HepG2 (cell line): ENCODE results near the gene HEMK1. TPM values are rescaled to one million over a fixed set of nuclear protein-coding genes. Genes with fewer than 3 reads are reported as not detected.
A peak's percentile ranks its signal among the peaks of the same experiment; 100 is the strongest.

Source experiments
- CEBPZ ChIP-seq: IDR thresholded peaks from 2 replicates; pipeline ENCODE4 v1.6.1; 2012; ENCODE audit warnings: low read length, improper control_type of control experiment
- ELF4 ChIP-seq: sonication (generic); formaldehyde crosslinking; IDR thresholded peaks from 2 replicates; pipeline ENCODE4 v1.5.0; 2020; ENCODE audit warnings: missing genetic modification reagents, mild to moderate bottlenecking, moderate library complexity, borderline replicate concordance
- GMEB1 ChIP-seq: sonication (generic); formaldehyde crosslinking; IDR thresholded peaks from 2 replicates; pipeline ENCODE4 v1.5.1; 2020; ENCODE audit warnings: missing genetic modification reagents, mild to moderate bottlenecking, borderline replicate concordance
- HIC2 ChIP-seq: sonication (generic); formaldehyde crosslinking; IDR thresholded peaks from 2 replicates; pipeline ENCODE4 v1.9.0; 2022; ENCODE audit warnings: low read depth, missing genetic modification reagents
- NFIC ChIP-seq: IDR thresholded peaks from 2 replicates; pipeline ENCODE4 v1.6.1; 2012; ENCODE audit warnings: mild to moderate bottlenecking, low read length, inconsistent platforms
- RAD51 ChIP-seq: fragments of 450-650 bp; IDR thresholded peaks from 2 replicates; pipeline ENCODE4 v1.6.1; 2016; ENCODE audit warnings: borderline replicate concordance
- ZNF207 ChIP-seq: fragments of 450-650 bp; IDR thresholded peaks from 2 replicates; pipeline ENCODE4 v1.6.1; 2016; ENCODE audit warnings: antibody characterized with exemption, borderline replicate concordance
- ZNF749 ChIP-seq: sonication (generic); formaldehyde crosslinking; IDR thresholded peaks from 2 replicates; pipeline ENCODE4 v1.8.0; 2022; ENCODE audit warnings: mild to moderate bottlenecking, missing genetic modification reagents, moderate library complexity, borderline replicate concordance
- ZNF766 ChIP-seq: sonication (generic); formaldehyde crosslinking; IDR thresholded peaks from 2 replicates; pipeline ENCODE4 v1.5.0; 2020; ENCODE audit warnings: missing genetic modification reagents, borderline replicate concordance
- ZNF850 ChIP-seq: sonication (generic); formaldehyde crosslinking; conservative IDR thresholded peaks from 2 replicates; pipeline ENCODE4 v1.9.0; 2021; ENCODE audit warnings: mild to moderate bottlenecking, missing genetic modification reagents
- polyA plus RNA-seq, 8 experiments: library from polyadenylated mRNA; depleted of rRNA in 3 of 8; stranded (reverse) in 7 of 8; unstranded in 1 of 8; fragments of >200 nt; fragmentation: Illumina TruSeq in 4 of 8; extraction: Trizol in 4 of 8; gene quantifications; 2 replicates each; pipeline versions ENCODE4 v1.2.1 to v1.2.3, GENCODE V29; 2011 to 2016; ENCODE audit warnings: low read depth in 4 of 8, missing spikeins in 1 of 8, mixed read lengths in 1 of 8; ENCODE audit not compliant: insufficient read depth in 1 of 8
- total RNA-seq, 5 experiments: library from RNA; depleted of rRNA; stranded (reverse); fragments of >200 nt; fragmentation: Illumina TruSeq; extraction: Trizol; gene quantifications; 2 replicates each; pipeline ENCODE4 v1.2.3, GENCODE V29; 2016; ENCODE audit warnings: low read depth in 1 of 5
- TF ChIP-seq, protein P1 (sequence below): sonication (generic); formaldehyde crosslinking; IDR thresholded peaks from 2 replicates; pipeline ENCODE4 v1.5.0; 2020; ENCODE audit warnings: missing genetic modification reagents
- TF ChIP-seq, protein P2 (sequence below): sonication (generic); formaldehyde crosslinking; IDR thresholded peaks from 2 replicates; pipeline ENCODE4 v1.5.1; 2020; ENCODE audit warnings: mild to moderate bottlenecking, moderate library complexity, missing genetic modification reagents
- TF ChIP-seq, protein P3 (sequence below): sonication (generic); formaldehyde crosslinking; conservative IDR thresholded peaks from 2 replicates; pipeline ENCODE4 v1.8.0; 2022; ENCODE audit warnings: missing genetic modification reagents
- TF ChIP-seq, protein P4 (sequence below): sonication (generic); formaldehyde crosslinking; IDR thresholded peaks from 2 replicates; pipeline ENCODE4 v1.4.0; 2020; ENCODE audit warnings: missing genetic modification reagents

The HEMK1 gene
- total and polyA plus RNA-seq, 2 of the 13 experiments (the other 11 are each of a cell fraction or from before 2014, with no cell fraction given), result 9.8 to 12.6 TPM

DNA sequence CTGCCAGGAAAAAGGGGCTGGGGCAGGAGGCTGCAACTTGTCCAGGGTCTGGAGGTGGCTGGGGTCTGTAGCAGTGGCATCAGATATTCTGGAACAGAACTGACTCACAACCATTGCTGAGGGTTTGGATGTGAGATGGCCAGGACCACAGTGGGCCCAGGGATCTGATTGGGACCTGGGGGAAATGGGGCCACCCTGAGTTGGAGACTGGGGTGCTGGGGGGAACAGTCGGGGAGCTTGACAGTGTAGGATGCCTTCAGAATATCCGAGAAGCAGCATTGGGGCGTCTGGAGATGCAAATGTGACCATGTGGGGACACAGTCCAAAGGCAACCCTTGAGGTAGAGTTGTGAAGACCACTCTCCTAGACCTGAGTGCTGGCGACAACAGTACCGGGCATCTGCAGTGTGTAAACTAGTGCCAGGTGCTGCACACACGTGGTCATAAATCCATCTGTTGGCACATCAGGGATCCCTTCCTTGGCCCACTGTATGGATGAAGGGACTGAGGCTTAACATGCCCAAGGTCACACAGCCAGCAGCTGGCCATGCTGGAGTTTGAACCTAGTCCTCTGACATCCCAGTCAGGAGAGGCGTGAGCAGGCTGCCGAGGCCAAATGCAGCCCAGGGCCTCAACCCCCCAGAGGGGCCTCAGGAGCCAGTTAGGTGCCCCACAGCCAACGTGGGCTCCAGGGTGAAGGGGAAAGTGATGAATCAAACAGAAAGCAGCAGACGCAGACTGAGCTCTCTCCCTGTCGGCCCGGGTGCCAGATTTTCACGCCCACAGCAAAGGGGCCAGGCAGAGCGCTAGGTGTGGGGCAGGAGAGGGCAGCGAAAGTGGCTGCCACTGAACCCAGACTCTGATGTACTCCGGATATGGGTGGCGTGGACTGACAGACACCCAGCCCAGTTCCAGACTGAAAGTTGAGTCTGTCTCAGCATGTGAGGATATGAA lies 18.8 kb downstream of the HEMK1 start (continued):
- TF ChIP-seq GMEB1 (CRISPR knock-in tag) (no peak; the same call in 1 of the 2 replicates), ZNF850 (CRISPR knock-in tag) (no peak), ELF4 (CRISPR knock-in tag) (no peak), RAD51 (no peak), CEBPZ (no peak), ZNF766 (CRISPR knock-in tag) (no peak), ZNF749 (no peak), HIC2 (CRISPR knock-in tag) (peak; percentile 82), ZNF207 (no peak), NFIC (no peak)
- TF ChIP-seq, protein P1, sequence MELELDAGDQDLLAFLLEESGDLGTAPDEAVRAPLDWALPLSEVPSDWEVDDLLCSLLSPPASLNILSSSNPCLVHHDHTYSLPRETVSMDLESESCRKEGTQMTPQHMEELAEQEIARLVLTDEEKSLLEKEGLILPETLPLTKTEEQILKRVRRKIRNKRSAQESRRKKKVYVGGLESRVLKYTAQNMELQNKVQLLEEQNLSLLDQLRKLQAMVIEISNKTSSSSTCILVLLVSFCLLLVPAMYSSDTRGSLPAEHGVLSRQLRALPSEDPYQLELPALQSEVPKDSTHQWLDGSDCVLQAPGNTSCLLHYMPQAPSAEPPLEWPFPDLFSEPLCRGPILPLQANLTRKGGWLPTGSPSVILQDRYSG (CRISPR knock-in tag), result no peak
- TF ChIP-seq, protein P2, sequence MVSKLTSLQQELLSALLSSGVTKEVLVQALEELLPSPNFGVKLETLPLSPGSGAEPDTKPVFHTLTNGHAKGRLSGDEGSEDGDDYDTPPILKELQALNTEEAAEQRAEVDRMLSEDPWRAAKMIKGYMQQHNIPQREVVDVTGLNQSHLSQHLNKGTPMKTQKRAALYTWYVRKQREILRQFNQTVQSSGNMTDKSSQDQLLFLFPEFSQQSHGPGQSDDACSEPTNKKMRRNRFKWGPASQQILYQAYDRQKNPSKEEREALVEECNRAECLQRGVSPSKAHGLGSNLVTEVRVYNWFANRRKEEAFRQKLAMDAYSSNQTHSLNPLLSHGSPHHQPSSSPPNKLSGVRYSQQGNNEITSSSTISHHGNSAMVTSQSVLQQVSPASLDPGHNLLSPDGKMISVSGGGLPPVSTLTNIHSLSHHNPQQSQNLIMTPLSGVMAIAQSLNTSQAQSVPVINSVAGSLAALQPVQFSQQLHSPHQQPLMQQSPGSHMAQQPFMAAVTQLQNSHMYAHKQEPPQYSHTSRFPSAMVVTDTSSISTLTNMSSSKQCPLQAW (CRISPR knock-in tag), result peak; percentile 38; the same call in 1 of the 2 replicates
- TF ChIP-seq, protein P3, sequence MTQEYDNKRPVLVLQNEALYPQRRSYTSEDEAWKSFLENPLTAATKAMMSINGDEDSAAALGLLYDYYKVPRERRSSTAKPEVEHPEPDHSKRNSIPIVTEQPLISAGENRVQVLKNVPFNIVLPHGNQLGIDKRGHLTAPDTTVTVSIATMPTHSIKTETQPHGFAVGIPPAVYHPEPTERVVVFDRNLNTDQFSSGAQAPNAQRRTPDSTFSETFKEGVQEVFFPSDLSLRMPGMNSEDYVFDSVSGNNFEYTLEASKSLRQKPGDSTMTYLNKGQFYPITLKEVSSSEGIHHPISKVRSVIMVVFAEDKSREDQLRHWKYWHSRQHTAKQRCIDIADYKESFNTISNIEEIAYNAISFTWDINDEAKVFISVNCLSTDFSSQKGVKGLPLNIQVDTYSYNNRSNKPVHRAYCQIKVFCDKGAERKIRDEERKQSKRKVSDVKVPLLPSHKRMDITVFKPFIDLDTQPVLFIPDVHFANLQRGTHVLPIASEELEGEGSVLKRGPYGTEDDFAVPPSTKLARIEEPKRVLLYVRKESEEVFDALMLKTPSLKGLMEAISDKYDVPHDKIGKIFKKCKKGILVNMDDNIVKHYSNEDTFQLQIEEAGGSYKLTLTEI (CRISPR knock-in tag), result no peak
- TF ChIP-seq, protein P4, sequence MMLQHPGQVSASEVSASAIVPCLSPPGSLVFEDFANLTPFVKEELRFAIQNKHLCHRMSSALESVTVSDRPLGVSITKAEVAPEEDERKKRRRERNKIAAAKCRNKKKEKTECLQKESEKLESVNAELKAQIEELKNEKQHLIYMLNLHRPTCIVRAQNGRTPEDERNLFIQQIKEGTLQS (CRISPR knock-in tag), result no peak
